Measurements from ENCODE around the gene RASGRP2.
"Not testable (repeated sequence)": the region's sequence is repeated elsewhere in the genome, so short reads cannot be mapped to it uniquely, and the experiment has no call there.

Gene RASGRP2

GRCh38 chr11:64717268-64717578 is 26.7 kb downstream of the RASGRP2 start:
- no peak for DNase-seq

GRCh38 chr11:64716473-64717267 is 27.3 kb downstream of the RASGRP2 start:
- DNase-seq, result no peak

GRCh38 chr11:64715756-64716472 is 28.0 kb downstream of the RASGRP2 start:
- DNase-seq, result no peak

GRCh38 chr11:64715110-64715509 is 28.8 kb downstream of the RASGRP2 start:
- no peak for DNase-seq

GRCh38 chr11:64714666-64715065 is 29.3 kb downstream of the RASGRP2 start:
- no peak for DNase-seq

- no peak for DNase-seq
Measured at GRCh38 chr11:64713781-64714363, 30.1 kb downstream of the RASGRP2 start.

- DNase-seq, result no peak
Measured at GRCh38 chr11:64713016-64713707, 30.8 kb downstream of the RASGRP2 start.

GRCh38 chr11:64712430-64713015 is 31.4 kb downstream of the RASGRP2 start:
- DNase-seq, result no peak

- no peak for DNase-seq
Measured at GRCh38 chr11:64711956-64712362, 32.0 kb downstream of the RASGRP2 start.

GRCh38 chr11:64711138-64711955 is 32.6 kb downstream of the RASGRP2 start:
- DNase-seq, result no peak

GRCh38 chr11:64710418-64711137 is 33.4 kb downstream of the RASGRP2 start:
- no peak for DNase-seq

GRCh38 chr11:64705501-64705900 is 38.4 kb downstream of the RASGRP2 start:
- no peak for DNase-seq

GRCh38 chr11:64703048-64703447 is 40.9 kb downstream of the RASGRP2 start:
- DNase-seq, result no peak

- DNase-seq, result not testable (repeated sequence)
Measured at GRCh38 chr11:64701956-64702355, 42.0 kb downstream of the RASGRP2 start.

- DNase-seq, result no peak
Measured at GRCh38 chr11:64698427-64698826, 45.5 kb downstream of the RASGRP2 start.

- no peak for DNase-seq
Measured at GRCh38 chr11:64697663-64698375, 46.1 kb downstream of the RASGRP2 start.

- DNase-seq, result no peak
Measured at GRCh38 chr11:64696045-64696444, 47.9 kb downstream of the RASGRP2 start.

- no peak for DNase-seq
Measured at GRCh38 chr11:64695548-64695947, 48.4 kb downstream of the RASGRP2 start.

GRCh38 chr11:64694821-64695365 is 49.0 kb downstream of the RASGRP2 start:
- no peak for DNase-seq

- DNase-seq, result no peak
Measured at GRCh38 chr11:64694026-64694755, 49.8 kb downstream of the RASGRP2 start.

Data from activated CD4-positive, alpha-beta T cell treated with anti-CD3 and anti-CD28 coated beads, Interleukin-10, Interleukin-2, amounts not matched to agents 100 ng/mL and 50 ng/mL, durations not matched to agents 16 hours and 8 hours (primary cell).